OCI-M2 (cell line): Measurements from ENCODE around the gene RTRAF.

ENCODE experiments used
- DNase-seq: peaks from one replicate; lab custom pipeline; 2025; ENCODE audit not compliant: unreplicated experiment; lab: John Stamatoyannopoulos, UW

RTRAF gene

DNA sequence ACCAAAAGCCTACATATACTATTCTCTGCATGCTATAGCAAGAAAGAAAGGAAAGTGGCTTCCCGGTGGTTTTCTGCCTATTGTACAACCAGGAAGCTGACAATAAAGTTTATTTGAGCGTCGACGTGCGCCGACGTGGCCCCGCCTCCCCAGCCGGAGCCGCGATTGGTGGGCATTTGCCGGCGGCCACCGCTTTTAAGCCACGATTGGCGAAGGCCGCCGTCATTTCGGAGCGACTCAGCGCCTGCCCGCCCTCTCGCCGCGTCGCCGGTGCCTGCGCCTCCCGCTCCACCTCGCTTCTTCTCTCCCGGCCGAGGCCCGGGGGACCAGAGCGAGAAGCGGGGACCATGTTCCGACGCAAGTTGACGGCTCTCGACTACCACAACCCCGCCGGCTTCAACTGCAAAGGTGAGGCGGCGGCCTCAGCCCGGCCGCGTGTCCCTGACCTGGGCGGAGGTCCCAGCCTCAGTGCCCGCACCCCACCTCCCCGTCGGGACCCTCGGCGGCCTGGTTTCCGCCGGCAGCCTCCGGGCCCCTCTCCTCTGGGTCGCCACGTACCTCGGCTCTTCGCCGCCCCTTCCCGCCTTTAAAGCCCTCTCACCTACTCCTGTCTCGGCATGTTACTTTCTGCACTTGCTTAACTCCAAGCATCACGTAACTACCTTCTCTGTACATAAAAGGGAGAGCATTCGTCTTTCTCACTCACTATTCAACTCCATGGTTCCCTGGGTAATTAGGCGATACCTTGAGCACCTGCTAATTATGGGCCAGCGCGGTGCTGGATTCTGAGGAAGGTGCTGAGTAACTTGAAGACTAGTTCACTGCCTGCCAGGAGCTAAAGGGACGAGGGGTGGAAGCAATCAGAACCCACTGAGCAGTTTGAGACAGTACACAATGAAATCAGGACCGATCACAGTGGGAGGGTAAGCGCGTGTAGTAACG lies at the start of gene RTRAF:
RTRAF (plus strand) TSS at position 254 of the 942 bp plus-strand sequence; CDS start at position 348, 94 bp downstream.
- peak; percentile 68 for DNase-seq

DNA sequence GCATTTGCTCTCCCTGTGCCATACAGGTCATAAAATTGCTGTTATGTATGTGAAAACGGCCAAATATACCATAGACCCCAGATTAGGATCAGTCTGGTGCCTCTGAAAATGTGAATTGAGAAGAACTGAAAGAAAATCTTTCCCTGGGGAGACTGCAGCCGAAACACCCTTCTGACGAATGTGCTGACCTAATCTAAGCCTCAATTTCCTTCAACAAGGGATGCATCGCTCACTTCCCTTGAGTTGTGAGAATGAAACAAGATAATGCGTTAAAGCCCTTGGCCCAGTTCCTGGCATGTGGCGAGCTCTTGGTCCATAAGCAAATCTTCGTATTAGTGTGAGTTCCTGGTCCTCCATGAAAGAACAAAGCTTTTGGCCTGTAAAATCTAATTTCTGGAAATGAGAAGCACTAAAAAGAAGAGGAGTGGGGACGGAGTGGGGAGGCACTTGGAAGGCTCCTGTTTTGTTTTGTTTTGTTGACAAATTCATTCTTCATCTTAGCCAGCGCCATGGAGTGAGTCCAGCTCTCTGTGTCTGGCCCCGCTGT lies 49.5 kb upstream of the RTRAF start:
- no peak for DNase-seq

DNA sequence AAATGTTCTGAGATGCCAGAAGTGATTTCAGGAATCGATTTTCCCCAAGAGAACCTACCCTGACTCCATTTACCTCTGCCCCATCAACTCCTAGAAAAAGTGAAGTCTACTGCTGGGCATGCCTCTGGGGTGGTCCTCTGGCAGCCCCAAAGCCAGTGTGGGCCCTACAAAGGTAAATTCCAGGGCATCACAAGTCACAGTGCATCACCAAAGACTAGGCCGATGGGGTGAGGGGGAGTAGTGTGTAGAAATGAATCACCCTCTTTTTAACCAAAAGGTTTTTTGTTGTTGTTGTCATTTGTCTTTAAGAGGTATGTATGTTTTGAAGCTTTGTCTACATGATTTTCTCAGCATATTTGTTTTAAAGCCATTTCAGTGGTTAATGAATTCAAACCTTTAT lies 46.4 kb upstream of the RTRAF start:
- no peak for DNase-seq

DNA sequence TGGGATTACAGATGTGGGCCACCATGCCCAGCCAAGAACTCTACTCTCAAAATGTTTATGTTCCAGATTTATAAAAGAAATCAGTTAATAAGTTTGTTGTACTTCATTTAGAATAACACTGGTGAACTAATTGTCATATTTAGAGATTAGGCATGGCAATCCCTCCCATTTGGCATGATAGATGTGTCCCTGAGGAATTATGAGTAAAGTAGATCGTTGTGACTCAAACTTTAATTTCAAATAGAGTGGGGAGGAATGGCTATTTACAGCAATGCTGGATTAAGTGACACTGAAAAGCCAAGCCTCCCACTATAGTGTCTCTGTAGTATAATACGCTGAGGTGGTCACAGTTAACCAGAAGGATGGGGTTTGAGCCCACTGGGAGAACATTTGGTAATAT lies 39.3 kb upstream of the RTRAF start:
- no peak for DNase-seq

DNA sequence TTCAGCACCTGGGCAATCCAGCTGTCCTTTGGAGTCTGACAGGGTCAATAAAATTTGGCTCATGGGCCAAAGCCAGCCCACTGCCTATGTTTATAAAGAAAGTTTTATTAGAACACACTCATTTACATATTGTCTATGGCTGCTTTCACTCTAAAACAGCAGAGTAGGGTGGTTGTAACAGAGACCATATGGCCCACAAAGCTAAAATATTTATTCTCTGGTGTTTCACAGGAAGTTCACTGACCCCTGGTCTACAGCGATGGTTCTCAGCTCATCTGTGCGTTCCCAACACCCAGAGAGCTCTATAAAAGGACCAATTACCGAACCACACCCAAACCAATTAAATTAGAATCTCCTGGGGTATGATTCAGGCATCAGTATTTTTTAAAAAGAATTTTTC lies 37.7 kb upstream of the RTRAF start:
- no peak for DNase-seq

DNA sequence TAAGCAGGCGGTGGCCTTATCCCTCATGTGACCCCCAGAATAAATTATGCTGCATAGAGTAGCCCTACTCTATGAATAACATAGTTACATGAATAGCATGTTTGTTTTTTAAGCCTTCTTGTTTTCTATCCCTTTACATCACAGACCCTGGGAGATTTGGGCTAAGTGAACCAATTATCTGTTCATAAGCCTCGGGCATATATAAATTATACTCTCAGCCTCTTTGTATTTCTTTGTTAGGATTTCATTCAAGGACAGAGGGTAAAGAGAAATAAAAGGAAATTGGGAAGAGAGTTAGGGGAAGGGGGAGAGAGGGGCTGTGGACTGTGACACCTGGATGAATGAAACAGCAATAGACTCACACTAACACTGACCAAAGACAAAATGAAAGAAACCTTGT lies 35.3 kb upstream of the RTRAF start:
- DNase-seq = no peak

DNA sequence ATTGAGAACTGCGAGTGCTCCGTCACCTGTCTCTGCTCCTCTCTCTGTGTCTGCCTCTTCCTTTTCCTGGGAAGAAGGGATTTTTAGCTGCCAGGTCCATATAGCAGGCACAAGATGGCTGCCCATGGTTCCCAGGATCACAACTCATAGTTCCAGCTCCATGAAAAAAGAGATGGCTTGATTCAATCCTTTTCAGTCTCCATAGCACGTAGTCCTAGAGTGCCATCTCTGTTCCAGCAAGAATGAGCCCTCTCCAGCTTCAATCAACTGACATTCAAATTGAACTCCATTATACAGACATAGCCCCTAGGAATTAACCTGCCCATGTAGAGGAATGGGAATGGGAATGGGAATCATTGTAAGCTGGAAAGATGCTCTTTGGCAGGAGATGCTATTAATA lies 34.7 kb upstream of the RTRAF start:
- no peak for DNase-seq

DNA sequence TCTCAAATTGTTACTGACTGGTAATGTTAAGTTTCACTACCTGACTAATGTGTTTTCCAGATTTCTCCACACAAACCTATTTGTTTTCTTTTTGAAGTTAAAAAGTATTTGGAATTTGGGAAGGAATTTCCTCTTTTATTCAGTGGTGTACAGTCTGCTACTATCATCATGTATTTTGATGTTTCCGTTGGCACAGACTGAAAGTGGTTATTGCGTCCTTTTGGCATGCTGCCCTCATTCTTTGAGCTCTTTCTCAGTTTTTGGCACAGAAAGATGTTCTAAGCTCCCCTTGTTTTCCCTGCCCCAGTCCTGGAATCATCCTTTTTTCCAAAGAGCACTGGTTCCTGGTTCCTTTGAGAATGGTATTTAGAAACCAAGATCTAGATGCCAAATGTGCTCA lies 31.4 kb upstream of the RTRAF start:
- DNase-seq = no peak

DNA sequence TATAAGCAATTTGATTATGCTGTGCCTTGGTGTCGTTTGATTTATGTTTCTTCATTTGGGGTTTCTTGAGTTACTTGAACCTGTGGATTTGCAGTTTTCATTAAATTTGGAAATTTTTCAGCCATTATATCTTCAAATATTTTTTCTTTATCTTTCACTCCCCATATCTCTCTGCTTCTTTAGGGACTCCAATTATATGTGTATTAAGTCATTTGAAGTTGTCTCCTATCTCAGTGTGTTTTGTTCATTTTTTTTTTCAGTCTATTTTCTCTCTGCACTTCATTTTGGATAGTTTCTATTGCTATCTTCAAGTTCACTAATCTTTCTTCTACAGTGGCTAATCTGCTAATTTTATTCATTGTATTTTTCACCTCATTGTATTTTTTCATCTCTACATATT lies 29.4 kb upstream of the RTRAF start:
- DNase-seq = no peak

DNA sequence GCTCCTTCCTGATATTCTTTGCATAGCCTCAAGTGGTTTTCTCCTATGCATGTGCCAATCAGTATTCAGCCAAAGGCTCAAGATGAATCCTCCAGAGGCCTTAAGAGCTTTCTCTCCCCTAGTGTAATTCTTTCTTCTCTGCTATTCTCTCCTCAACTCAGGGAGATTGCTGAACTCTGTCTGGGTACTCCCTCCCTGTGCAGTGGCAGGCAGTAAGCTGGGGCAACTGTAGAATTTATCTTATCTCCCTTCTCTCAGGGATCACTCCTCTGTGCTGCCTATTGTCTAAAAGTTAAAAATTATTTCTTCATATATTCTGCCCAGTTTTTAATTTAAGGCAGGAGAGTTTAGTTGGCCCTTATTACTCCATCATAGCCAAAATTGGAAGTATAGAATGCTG lies 28.5 kb upstream of the RTRAF start:
- DNase-seq = no peak

DNA sequence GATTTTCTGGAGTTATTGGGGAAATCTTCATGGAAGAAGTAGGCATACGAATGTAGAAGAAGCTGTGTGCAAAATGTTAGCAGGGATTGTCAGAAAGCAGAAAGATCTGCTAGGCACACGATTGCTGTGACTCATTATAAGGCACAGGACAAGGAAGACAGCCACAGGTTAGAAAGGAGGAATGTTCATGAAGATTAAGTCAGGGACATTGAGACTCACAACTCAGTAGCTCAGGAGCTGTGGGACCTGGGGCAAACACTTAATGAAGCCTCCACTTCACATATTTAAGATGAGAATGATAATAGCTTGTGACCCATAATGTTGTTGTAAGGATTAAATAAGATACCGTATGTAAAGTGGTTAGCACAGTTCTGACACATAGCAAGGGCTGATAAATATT lies 26.6 kb upstream of the RTRAF start:
- DNase-seq = no peak

DNA sequence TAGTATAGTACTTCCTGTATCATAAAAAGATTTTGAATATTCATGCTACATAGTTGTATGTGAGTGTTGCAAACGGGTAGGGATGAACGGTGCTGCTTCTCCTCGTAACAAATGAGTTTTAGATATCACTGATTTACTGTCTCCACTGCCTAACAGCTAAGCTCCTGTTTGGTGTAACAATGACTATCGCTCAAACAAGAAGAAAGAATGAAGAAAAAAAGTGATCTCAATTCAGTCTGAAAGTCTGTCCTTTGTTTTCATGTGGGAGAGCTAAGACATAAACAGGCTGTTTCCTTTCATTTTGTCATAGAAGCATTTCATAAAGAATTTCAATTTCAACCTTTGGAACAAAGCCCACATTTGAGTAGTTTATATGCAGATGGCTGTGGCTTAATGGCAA lies 26.1 kb upstream of the RTRAF start:
- no peak for DNase-seq

DNA sequence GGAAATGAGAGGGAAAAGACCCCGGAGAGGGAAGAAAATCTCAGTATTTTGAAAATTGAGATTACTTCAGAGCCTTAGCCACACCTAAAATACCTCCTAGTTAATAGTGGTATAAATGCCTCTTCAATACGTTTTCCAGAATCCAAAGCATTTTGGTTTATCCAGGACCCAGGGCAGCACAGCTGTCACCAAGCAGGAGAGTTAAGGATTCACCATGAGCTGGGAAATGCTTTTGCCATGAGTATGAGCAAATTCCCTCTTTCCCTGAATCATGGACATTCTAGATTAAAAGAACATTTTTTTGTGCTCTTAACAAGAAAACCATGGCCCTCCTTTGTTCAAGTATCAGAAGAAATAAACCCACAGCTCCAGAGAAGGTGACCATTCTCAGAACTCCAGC lies 21.8 kb upstream of the RTRAF start:
- DNase-seq = no peak

DNA sequence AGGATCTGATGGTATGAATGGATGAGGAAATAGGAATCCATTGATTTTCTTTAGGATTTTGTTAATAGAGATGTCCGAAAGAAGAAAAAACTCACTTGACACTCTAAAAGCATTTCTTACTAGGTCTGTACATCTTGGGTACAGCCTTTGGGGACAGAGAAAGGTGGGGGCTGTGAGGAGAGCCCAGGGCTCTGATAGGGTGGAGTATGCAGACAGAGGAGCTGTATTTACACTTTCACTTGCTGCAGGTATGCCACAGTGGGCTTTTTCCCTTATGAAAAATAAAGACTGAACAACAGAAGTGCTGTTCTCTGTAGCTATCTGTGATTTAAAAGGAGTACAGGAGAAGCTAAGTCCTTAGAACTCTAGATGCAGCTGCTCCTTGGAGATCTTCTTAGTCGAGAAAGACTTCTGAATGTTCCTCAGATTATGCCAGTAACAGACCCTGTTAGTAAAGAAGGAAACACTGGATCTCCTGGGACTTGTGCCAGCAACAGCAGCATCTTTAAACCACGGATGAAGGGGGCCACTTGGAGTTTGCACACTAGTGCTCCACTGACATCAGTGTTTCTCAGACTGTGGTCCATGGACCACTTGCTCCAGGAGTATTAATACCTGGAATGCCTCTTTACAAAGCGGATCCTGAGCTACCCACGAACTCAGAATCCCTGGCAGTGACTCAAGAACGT lies 19.4 kb upstream of the RTRAF start:
- DNase-seq = no peak

DNA sequence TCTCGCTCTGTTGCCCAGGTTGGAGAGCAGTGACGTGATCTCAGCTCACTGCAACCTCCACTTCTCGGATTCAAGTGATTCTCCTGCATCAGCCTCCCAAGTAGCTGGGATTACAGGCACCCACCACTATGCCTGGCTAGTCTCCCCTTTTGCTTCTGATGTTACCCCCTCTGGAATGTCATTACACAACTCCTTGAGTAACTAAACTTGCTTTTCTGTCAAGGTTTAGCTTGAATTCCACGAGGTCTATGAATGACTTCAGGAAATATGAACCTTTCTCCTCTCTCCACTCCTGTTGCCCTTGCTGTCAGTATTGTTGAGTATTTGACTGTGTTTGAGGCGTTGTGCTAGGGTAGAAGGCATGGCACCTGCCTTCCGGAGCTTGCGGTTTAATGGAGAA lies 16.8 kb upstream of the RTRAF start:
- no peak for DNase-seq

DNA sequence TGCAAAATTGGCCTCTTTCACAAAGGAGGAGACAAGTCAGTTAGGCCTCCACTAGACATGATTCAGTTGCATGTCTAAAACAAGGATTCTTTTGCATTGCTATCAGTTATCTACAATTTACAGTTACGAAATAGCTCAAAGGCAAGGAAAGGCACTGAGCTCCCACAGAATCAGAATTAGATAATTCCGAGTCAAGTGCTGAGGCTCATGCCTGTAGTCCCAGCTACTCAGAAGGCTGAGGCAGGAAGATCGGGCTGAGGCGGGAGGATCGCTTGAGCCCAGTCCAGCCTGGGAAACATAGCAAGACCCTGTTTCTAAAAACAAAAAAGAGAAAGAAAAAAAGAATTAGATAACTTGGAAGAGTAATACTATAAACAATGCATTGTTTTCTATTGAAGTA lies 12.3 kb upstream of the RTRAF start:
- no peak for DNase-seq

DNA sequence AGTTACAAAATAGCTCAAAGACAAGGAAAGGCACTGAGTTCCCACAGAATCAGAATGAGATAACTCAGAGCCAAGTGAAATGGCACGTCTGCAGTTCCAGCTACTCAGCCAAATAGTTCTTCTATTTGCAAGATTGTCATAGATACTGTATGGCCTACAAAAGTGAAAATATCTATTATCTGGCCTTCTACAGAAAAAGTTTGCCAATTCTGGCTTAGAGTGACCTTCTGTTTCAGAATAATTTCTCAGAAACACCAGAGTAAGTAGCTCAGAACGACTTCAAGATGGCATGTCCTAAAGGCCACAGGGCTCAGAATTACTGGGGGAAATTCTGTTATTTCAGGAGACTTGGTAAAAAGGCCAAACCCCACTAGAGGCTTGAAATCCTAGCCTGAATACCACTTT lies 10.7 kb upstream of the RTRAF start:
- no peak for DNase-seq

DNA sequence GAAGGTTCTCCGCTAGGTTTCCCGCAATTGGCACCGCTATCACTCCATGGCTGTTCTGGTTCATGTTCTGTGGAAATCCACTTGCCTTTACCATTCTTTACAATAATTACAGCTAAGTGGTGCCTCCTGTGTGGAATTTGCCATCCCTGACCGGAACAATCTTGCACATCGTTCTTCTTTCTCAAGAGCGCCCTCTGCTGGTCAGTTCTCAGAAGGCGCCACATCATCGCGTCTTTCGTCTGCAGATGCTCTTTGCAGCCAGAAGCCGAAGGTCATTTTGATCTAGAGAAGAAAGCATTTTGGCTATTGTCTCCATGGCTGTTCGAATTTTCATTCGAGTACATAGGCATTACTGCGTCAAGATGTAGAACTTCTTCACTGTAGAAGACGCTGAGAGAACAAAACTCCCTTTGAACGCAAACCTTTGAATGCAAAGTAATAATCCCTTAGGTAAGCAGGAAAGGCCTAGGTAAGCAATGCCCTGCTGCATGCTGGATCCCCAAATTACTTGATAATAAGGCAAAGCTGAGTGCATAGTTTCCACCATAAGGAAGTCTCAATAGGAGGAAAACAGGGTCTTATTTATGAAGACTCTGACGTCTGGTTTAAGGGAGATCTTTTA lies 10.1 kb upstream of the RTRAF start:
- DNase-seq = peak; percentile 64

DNA sequence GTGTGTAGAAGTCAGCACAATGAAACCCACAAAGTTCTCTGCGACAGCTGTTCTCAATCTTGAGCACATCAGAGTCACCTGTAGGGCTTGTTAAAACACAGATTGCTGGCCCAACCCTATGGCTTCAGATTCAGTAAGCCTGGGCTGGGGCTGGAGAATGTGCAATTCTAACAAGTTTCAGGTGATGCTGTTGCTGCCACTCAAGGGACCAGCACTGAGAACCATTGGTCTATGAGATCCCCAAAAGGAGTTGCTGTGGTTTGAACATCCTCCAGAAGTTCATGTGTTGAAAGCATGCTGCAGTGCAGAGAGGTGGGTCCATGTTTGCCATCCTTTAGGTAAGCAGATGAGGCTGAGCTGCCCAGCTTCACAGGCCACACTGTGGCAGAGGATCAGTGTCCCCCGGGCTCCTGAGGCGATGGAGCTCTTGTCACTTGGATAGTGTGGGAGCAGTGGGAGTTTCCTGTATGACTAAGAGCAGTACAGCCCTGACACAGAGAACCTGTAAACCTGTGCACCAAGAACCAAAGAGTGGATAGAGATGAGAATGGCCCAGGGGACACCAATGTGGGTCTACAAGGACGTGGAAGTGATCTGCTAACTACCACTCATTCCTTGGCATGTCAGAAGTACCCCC lies 8.0 kb upstream of the RTRAF start:
- DNase-seq = no peak

DNA sequence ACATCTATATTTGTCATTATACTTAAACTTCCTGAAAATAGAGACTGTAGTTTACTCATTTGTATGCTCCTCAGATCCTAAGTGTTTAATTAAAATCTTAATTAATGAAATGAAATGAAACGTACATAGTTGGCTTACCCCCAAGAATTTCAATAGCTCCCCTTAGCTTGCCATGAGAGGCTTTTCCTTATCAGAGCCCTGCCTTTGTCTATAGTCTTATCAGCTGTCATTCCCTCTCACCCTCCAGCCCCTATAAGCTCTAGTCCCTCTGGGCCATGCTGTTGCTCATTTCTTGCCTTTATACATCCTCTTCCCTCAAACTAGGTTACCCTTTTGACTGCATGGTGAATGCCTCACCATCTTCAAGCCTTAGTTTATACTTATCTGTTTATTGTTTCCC lies 1.1 kb upstream of the RTRAF start:
- DNase-seq = no peak

DNA sequence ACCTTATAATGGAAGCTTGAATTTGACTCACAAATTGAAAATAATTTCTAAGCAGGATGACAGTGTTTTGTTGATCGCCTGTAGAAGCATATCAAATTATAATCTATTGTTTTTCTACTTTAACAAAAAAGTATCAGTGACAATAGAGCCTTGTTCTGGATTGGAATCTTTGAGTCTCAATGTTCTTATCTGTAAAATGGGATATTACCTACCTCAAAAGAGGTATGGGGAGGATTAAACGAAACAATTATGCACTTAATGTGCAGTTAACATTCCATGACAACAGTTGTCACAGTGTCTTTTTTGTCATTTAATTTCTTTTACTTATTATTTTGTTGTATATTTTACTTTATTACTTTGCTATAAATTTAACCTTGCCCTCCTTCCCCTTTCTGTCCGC lies 1.1 kb downstream of the RTRAF start:
- no peak for DNase-seq
